Measurements from ENCODE around the gene ISL1.

The ISL1 gene

DNA sequence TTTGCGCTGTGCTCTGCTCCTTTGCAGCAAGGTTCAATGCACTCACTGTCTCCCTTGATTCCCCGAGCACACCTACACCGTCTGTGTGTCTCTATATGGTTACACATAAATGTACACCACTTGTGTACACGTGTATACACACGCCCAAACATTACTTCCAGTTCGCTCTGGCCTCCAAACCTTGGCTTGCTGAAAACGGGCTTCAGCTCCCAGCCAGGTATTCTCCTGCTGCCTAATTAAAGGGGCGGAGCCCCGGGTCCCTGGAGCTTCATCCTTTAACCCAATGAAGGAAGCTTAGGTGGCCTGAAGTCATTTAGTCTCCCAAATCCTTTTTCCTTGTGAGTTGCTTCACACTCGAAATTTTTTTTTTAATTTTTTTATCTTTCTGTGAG, 4.6 kb downstream of the ISL1 start:
- DNase-seq = no peak

DNA sequence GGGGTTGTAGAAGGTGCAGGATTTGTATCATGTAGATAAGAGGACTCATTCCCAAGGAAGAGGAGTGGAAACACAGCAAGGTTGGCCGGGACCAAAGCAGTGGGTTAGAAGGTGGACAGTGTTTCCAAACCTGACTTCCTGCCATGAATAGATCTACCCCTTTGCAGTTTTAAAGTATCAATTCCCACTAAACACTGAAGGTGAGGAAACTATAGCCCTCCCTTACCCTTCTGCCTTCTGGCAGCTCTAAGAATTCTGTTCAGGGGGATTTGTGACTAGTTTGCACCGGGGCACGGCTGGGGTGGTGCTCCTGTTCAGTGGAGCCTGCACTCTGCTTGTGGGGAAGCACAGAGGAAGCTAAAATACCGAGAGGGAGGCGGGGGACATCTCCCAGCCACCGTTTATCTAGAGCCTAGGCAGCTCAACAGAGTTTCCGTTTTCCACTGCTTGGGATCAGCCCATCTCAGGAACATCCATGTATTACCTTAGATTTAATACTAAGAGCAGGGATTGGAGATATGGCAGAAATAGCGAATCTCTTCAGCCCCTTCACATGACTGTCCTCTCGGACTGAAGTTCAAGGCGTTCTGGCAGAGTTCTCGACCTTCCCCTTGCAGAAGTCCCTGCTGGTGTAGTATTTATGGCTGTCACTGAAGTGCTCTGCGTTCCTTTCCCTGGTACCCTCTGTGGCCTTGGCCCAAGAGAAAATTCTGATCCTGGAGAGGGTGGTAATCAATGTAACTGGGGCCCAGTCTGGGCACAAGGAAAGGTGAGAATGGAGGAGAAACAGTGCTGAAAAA, 5.4 kb downstream of the ISL1 start:
- no peak for DNase-seq

DNA sequence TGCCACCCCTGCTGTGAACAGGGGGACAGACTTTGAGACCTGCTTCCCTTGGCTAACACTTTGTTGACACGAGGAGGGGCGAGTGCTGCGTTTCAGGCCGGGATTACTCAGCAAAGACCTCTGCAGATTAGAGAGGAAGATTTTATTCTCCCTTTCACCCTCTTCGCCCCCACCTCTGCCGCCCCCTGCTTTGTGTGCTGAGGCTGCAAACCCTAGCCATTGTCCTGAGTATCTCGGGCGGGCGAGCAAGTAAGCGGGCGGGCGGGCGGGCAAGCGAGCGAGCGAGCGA, 6.0 kb downstream of the ISL1 start:
- DNase-seq = no peak

DNA sequence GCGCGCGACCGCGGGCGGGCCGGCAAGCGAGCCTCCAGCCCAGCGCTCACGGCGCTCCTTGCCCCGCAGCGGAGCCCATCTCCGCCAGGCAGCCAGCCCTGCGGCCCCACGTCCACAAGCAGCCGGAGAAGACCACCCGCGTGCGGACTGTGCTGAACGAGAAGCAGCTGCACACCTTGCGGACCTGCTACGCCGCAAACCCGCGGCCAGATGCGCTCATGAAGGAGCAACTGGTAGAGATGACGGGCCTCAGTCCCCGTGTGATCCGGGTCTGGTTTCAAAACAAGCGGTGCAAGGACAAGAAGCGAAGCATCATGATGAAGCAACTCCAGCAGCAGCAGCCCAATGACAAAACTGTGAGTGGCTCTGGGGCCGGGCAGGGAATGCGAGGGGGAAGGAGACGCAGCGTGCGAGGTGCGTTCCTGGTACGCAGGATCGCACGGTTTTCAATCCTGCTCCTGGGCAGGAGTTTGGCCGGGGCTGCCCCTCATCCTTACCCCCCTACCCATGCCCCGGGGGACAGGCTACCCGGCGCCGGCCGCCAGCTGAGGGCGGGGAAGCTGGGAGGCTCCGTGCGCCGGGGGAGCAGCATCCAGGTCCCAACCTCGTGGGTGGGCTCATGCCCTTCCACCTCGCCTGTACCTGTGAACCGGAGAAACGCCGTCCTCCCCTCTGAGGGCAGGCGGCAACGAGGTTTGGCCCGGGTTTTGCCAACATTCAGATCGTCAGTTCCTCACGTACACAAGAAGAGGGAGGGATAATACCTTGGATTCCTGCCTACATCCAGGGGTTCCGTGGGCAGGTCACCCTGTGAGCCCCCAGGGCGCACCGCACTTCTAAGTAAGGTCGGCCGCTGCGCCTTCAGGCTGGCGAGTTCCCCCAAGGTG, 6.6 kb downstream of the ISL1 start:
- no peak for DNase-seq

DNA sequence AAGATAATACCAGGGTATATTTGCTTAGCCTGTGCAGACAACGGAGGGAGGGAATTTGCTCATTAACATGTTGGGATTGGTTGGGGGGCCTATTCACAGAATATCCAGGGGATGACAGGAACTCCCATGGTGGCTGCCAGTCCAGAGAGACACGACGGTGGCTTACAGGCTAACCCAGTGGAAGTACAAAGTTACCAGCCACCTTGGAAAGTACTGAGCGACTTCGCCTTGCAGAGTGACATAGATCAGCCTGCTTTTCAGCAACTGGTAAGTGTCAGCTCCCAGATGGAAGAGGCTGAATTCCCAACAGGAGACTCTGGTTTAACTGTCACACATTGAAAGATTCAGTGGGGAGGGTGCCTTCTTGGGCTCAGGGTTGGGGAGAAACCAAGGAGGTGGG, 7.9 kb downstream of the ISL1 start:
- no peak for DNase-seq

DNA sequence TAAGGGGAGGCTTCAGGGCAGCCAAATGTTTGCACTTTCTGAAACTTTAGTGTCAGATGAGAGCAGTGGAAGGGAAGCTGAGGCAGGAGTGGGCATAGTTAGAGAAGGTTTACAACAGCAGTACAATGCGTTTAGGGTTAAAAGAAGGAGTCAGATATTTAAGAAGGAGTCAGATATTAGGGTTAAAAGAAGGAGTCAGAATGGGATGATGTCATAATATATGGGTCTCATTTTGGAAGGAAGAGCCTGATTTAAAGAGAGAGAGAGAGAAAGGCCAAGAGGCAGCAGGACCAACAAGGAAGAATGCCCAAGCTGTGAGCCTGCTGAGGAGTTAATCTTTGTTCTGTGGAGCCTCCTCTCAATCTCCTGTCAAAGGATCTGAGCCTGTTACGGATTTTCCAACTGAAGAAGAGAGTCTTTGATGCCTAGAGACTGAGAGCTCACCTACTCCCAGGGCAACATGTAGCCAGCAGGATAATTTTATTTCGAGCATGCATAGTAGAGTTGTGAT, 9.5 kb downstream of the ISL1 start:
- DNase-seq = no peak

DNA sequence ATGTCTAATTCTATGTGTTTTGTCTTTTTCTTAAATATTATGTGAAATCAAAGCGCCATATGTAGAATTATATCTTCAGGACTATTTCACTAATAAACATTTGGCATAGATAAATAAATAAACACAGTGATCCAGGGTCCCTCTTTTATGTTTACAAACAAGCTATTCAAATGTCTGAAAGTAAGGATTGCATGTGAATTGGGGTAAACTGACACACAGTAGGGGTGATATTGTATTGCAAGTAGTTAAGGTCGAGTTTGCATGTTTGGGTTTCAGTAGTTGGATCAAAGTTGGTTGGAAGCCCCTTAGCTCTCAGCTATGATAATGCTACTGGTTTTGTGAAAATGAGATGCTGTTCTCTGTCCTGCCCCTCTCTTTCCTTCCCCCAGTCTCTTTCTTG, 11.4 kb downstream of the ISL1 start:
- DNase-seq = no peak

DNA sequence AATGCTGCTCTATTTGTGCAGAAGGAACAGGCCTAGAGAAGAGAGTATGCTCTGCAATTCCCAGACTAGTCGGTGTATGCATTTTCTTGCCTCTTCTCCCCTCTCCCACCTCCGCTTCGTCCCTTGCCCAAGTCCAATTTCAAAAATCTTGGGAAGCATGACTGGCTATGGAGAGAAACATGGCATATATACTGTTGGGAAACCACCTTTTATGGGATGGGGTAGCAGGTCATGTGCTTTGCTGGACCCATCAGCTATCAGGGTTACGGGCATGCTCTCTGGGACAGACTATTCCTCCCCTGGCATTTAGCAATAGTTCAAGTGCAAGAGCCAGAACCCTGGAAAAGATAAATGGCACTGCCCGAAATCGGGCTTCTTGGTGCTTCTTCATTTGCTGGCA, 12.0 kb downstream of the ISL1 start:
- DNase-seq = no peak

DNA sequence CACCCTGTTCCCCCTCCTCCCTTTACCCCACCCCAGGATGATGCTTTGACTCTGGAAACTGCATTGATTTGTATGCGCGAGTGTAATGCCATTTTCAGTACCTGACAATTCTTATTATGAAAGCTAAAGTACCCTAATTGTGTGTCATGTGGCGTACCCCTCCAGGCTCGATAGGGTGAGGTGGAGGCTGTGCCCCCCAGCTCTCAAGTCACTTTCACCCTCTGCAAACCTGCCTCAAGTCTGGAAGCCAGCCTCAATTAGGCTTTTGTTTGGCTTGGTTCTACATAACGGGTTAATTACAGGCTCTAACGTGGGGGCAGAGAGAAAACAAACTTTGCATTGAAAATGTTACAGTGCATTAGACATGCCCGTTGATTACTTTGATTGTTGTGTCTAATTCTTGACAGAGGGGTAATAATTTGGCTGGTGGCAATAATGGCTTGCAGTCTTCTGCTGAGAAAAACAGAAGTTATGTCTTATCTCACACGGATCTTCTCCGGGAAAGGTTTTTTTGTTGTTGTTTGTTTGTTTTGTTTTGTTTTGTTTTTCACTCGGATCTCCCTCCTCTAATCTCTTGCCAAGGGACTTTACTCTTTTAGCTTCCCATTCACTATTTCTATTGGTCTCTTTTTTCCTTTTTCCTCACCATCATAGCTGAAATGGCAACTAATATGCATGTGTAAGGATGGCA, 12.6 kb downstream of the ISL1 start:
- no peak for DNase-seq

DNA sequence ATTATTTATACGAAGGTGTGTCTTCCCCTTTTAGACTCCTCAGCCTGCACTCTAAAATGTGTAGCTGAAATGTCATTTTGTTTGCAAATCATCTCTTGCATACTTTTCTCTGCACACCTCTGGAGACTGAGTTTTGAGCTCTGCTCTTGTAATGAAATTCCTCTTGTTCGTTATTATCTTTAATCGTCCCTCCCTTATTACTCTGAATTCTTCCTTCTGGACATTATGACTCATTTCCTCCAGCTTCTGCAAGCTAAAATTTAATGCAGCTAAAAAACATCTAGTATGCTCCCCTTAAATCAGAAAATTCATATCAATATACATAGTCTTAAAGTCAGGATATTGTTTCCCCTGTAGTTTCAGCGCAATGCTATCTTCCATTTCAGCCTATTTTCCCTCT, 13.5 kb downstream of the ISL1 start:
- DNase-seq = no peak

DNA sequence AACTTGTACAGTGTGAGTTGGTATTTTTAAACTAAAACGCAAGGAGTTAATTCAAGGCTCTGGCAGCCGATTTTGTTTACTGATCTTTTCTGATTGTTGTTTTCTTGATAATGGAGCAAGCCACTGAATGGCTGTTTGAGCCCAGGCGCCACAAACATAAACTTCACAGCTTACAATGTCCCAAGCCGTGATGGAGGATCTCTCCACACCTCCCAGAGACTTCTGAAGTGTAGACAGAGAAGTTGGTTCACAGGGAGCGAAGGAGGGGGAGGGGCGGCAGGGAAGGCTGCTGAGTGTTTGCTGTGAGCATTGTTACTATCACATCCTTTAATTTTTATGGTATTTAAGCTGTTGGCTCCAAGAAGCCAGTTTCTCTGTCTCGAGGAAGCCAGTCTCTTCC, 14.7 kb downstream of the ISL1 start:
- DNase-seq = no peak

DNA sequence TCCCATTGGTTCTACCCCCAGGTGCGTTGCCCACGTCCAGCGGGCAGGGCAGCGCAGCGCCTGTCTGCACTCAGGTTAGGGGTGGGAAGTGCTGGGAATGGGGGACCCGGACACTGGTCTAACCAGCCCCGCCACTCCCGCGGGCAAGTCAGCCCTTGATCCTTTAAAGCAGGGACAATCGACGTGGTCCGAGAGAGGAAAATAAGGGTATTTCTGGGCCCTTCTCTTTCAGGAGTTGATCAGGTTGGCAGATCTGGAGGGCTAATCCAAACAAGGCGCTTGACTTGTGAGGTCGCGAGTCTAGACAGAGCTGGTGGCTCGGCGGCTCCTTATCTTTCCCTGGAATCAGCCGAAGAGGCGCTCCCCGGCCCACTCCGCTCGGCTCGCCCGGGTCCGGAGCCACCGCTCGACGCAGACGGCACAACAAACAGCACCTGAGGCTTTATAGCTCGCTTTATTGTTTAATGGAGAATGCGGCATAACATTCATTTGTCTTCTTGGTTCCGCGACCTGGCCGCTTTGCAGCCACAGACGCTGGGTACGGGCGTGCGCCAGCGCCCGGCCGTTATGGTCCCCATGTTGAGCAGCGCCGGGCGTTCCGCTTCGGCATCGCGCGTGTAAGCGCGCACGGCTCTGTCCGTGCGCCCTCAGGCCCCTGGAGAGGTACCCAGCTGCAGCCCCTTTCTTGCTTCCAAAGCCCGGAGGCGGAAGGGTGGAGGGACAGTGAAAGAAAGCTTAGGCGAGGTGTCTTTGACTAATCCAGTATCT, 15.8 kb downstream of the ISL1 start:
- no peak for DNase-seq

DNA sequence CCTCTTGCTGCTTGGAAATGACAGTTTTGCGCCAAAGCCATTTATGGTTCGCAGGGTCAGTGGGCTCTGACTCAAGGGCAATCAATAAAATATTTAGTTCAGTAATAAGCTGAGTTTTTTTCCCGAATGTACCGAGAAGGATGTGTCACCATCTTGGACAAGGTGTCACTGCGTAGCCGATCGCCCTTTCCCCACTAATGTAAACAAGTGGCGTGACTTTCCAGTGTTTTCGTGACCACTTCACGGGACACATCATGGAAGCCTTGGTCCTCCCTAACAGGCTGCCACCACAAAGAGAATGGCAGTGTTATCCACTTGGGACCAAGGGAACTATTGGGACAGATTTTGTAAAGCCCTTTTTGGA, 16.4 kb downstream of the ISL1 start:
- no peak for DNase-seq

DNA sequence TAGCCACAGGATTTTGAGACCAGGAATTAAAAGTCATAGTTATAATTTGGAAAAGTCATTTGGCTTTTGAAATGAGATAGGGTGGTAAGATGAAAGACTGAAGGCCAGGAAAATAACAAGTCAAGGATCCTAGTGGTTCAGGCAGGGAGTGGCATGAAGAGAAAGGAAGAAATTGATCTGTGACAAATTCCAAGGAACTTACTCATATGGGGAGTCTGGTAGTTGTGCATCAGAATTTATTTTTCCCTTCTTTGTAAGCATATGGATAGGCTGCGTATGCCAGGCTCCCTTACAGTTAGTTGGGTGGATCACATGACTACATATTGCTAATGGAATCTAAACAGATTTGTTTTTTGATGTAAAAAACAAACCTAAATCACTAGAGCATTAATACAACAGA, 21.0 kb downstream of the ISL1 start:
- peak in 1 of 2 experiments; percentile 26 for DNase-seq

DNA sequence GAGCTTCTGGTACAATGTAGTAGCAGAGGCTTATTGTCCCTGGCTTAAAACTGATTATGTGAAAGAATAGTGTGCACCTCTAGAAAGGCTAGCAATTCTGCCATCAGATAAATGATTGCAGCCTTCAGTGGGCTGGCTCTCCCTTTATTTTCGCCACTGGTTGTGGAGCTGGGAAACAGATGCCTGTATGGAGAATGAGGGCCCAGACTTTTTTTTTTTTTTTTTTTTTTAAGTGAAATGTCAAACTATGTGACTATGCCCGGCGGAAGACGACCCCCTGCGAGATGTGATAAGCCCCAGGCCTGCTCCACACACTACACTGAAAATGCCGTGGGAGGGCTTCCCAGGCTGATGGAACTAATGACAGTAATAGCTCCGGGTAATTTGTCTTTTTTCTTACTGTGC, 28.7 kb downstream of the ISL1 start:
- DNase-seq = no peak

DNA sequence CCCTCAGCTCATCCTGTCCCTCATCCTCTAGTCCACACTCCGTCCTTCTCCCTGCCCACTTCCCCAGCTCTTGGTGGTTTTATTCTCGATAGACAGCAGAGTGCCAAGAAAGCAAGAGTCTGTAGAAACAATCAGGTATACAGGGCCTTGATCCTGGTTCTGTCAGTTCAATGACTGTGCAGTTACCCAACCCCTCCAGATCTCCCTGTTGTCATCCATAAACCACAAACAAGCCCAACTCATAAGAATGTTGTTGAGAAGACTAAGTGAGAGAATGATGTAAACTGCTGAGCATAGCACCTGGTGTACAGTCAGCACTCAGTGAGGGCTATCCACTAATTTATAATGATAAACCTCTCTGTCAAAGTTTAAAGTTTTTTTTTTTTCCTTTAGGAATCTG, 31.3 kb downstream of the ISL1 start:
- DNase-seq = no peak

DNA sequence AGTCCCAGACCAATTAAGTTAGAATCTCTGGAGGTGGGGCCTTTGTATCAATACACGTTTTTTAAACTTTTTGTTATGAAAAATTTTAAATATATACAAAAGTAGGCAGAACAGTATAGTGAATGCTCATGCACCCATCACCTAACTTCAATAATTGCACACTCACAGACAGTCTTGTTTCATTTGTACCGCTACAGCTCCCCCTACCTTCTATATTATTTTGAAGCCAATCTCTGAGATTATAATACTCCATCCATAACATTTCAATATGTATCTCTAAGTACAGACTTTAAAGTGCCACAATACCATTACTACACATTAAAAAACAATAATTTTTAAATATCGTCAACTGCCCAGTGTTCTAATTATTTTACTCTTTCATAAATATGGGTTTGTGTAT, 32.9 kb downstream of the ISL1 start:
- DNase-seq = no peak

DNA sequence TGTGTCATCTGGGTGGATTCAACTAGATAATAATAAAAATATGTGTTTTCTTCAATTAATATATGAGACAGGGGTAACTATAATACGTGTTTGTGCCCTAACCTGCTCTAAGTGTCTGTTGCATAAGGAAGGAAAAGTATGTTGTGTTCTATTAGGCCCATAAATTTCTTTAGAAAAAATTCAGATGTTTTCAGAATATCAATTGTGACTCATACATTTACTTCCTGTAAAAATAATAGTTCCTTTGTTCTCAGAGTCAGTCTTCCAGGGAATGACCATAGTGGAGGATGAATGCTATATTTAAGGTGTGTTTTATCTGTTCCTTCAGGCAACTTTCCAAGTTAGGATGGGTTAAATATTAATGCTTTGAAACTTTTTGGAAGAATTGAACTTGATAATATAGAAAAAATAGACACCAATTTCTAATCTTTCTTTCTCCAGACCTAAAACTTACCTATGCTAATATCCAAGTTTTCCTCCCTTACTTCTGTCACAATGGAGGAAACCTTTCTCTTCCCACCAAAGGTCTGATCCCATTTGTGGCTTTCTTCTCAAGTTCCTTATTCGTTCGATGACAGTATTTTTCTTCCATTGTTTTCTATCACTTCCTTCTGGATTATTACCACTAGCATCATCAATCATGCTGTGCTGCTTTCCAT, 49.9 kb downstream of the ISL1 start:
- peak in 1 of 2 experiments; percentile 77 for DNase-seq

DNA sequence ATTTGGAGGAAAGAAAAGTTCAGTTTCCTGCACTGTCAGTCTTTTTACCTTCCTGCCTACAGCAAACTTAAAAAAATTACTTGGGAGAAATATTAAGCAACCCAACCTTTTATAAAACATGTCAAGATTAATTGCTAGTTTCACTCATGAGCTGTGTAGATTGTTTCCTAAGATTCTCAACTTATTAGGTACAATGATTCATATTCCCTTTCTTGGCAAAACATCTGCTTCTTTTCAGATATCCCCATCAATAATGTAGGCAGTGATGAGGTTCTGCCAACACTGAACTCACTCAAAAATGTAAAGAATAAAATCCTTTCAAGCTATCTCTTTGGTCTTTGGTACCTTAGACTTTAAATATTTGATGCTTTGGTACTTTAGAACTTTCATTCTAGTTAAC, 56.0 kb downstream of the ISL1 start:
- no peak for DNase-seq
